ENCODE results near the gene CDK14. TPM values are rescaled to one million over a fixed set of nuclear protein-coding genes. Genes with fewer than 3 reads are reported as not detected.

The CDK14 gene
- total RNA-seq, 2 experiments from 2014 or later: not detected

- ChIA-PET POLR2A (interaction anchor here (0.6 kb wide), 1 partner anchor 14 kb away, joined by 3 read pairs; no protein-coding TSS in a partner anchor), CTCF (no interaction called here)
- no peaks in the 10 kb centered on the region for H3K36me3 Mint-ChIP-seq (ENCODE audit: low read depth)
- H3K27ac Mint-ChIP-seq: no peak overlapping the region
- no peaks in the 10 kb centered on the region for H3K27me3 Mint-ChIP-seq
- H3K4me3 Mint-ChIP-seq: no peak overlapping the region
- H3K4me1 Mint-ChIP-seq: no peaks in the 10 kb centered on the region
- DNase-seq: no peak
- H3K9me3 Mint-ChIP-seq: no peaks in the 10 kb centered on the region
These were observed 404.2 kb downstream of the CDK14 start for GRCh38 chr7:90999989-91000979.

DNA sequence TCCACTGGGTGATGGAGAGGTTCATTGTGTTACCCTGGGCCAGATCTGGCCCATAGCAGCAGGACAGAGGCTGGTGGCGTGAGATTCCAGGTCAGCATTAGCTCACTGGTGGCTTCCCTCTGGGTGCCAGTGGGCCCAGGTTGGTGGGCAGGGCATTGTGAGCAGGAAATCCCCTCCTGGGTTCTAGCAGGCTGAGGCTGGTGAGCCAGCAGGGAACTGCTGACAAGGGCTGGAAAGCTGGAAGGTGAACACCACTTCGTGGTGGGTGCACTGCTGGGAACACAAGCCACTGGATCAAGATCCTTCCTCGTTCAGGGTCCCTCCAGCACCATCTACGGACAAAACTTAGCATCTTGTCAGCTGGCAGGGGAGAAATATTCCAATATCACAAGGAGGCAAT lies 408.9 kb downstream of the CDK14 start:
- Mint-ChIP-seq H3K36me3 (ENCODE audit: low read depth) (no peaks in the 10 kb centered on the region), H3K9me3 (no peaks in the 10 kb centered on the region), H3K4me1 (no peaks in the 10 kb centered on the region), H3K27ac (no peak overlapping the region), H3K27me3 (no peaks in the 10 kb centered on the region), H3K4me3 (no peak overlapping the region)
- ChIA-PET POLR2A (no interaction called here), CTCF (no interaction called here)
- DNase-seq: no peak

- DNase-seq: no peak
- no peaks in the 10 kb centered on the region for H3K4me1 Mint-ChIP-seq
- no peaks in the 10 kb centered on the region for H3K36me3 Mint-ChIP-seq (ENCODE audit: low read depth)
- ChIA-PET POLR2A (no interaction called here), CTCF (no interaction called here)
- H3K4me3 Mint-ChIP-seq: no peak overlapping the region
- no peaks in the 10 kb centered on the region for H3K27me3 Mint-ChIP-seq
- no peak overlapping the region for H3K27ac Mint-ChIP-seq
- no peaks in the 10 kb centered on the region for H3K9me3 Mint-ChIP-seq
These were observed 409.7 kb downstream of the CDK14 start for GRCh38 chr7:91005841-91006240.

DNA sequence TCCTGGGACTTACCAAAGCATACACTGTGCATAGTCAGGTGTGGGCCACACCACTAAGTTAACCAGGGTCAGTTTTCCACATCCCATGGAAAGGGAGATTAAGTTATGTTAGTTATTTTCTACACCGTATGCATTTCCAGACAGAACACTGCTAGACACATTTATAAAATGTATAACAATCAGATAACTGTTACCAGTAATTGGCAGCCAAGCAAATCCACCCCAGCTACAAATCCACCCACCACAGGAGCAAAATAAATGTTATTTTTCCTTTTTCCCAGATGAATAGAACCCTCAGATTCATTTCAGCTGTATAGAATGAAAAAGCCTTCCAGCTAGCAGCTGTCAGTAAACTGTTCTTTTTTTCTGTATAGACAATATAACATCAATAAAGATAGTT lies 411.2 kb downstream of the CDK14 start:
- Mint-ChIP-seq H3K27me3 (no peaks in the 10 kb centered on the region), H3K9me3 (no peaks in the 10 kb centered on the region), H3K4me3 (no peak overlapping the region), H3K27ac (no peak overlapping the region), H3K36me3 (ENCODE audit: low read depth) (no peaks in the 10 kb centered on the region), H3K4me1 (no peaks in the 10 kb centered on the region)
- POLR2A ChIA-PET: no interaction called here
- no peak for DNase-seq
- CTCF ChIA-PET: no interaction called here

- H3K27ac Mint-ChIP-seq: no peak overlapping the region
- H3K27me3 Mint-ChIP-seq: no peaks in the 10 kb centered on the region
- H3K36me3 Mint-ChIP-seq (ENCODE audit: low read depth): no peaks in the 10 kb centered on the region
- H3K4me1 Mint-ChIP-seq: no peaks in the 10 kb centered on the region
- H3K9me3 Mint-ChIP-seq: no peaks in the 10 kb centered on the region
- H3K4me3 Mint-ChIP-seq: no peak overlapping the region
- CTCF ChIA-PET: no interaction called here
- POLR2A ChIA-PET: no interaction called here
- no peak for DNase-seq
These were observed 417.0 kb downstream of the CDK14 start for GRCh38 chr7:91013078-91013477.

- Mint-ChIP-seq H3K4me1 (no peaks in the 10 kb centered on the region), H3K9me3 (peaks cover 2% of the 10 kb centered on the region), H3K27ac (no peak overlapping the region), H3K36me3 (ENCODE audit: low read depth) (no peaks in the 10 kb centered on the region), H3K27me3 (no peaks in the 10 kb centered on the region), H3K4me3 (no peak overlapping the region)
- DNase-seq: no peak
- ChIA-PET CTCF (no interaction called here), POLR2A (no interaction called here)
These were observed 423.7 kb downstream of the CDK14 start for GRCh38 chr7:91019686-91020385.

- no peak for DNase-seq
- POLR2A ChIA-PET: no interaction called here
- no peaks in the 10 kb centered on the region for H3K4me1 Mint-ChIP-seq
- H3K27me3 Mint-ChIP-seq: no peaks in the 10 kb centered on the region
- CTCF ChIA-PET: no interaction called here
- H3K9me3 Mint-ChIP-seq: peaks cover 2% of the 10 kb centered on the region
- H3K4me3 Mint-ChIP-seq: no peak overlapping the region
- no peaks in the 10 kb centered on the region for H3K36me3 Mint-ChIP-seq (ENCODE audit: low read depth)
- H3K27ac Mint-ChIP-seq: no peak overlapping the region
These were observed 424.7 kb downstream of the CDK14 start for GRCh38 chr7:91020636-91021385.

DNA sequence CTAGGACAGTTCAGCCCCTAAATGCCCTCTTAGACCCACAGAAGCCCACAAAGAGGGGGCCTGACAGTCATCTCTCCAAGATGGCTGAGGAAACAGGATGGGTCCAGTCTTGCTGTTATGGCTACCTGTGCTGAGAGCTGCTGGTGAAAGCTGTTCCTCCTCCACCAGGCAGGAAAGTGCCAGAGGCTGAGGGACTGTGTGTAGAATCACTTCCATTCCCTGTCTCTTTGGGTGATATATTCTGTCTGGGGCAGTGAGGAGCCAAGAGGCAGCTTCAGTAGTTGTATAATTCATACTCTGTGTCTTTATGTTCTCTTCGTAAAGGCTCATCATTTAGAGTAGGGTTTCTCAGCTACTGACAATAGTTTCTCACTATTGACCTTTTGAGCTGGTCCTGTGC lies 425.8 kb downstream of the CDK14 start:
- peaks cover 2% of the 10 kb centered on the region for H3K9me3 Mint-ChIP-seq
- DNase-seq: no peak
- no peaks in the 10 kb centered on the region for H3K4me1 Mint-ChIP-seq
- H3K4me3 Mint-ChIP-seq: no peak overlapping the region
- no peaks in the 10 kb centered on the region for H3K27me3 Mint-ChIP-seq
- CTCF ChIA-PET: interaction anchor here (0.6 kb wide), 1 partner anchor 959 kb away, joined by 4 read pairs; no protein-coding TSS in a partner anchor
- no peak overlapping the region for H3K27ac Mint-ChIP-seq
- POLR2A ChIA-PET: no interaction called here
- H3K36me3 Mint-ChIP-seq (ENCODE audit: low read depth): no peaks in the 10 kb centered on the region

DNA sequence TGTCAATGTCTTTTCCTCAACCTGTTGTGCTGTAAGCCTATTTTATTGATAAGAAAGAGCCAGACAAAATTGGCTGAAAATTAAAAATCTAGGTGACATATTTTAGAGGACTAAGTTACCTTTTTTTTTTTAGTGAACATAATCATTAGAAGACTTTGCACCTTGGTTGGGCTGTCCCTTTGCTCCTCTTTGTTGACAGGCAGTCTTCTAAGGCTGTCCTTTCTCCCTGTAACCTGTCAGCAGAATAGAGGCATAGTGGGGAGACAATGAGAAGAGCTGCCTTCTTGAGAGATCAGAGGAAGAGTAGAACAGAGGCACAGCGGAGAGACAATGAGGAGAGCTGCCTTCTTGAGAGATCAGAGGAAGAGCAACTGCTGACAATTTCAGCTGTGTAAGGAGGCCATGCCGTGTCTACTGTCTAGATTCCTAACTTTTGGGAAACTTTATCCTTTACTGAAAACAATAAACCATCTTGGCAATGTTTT lies 429.8 kb downstream of the CDK14 start:
- Mint-ChIP-seq H3K36me3 (ENCODE audit: low read depth) (no peaks in the 10 kb centered on the region), H3K4me3 (no peak overlapping the region), H3K27ac (no peak overlapping the region), H3K27me3 (no peaks in the 10 kb centered on the region), H3K4me1 (no peaks in the 10 kb centered on the region), H3K9me3 (no peaks in the 10 kb centered on the region)
- CTCF ChIA-PET: no interaction called here
- POLR2A ChIA-PET: no interaction called here
- no peak for DNase-seq

- no peaks in the 10 kb centered on the region for H3K4me1 Mint-ChIP-seq
- H3K27ac Mint-ChIP-seq: no peak overlapping the region
- no peaks in the 10 kb centered on the region for H3K27me3 Mint-ChIP-seq
- ChIA-PET CTCF (no interaction called here), POLR2A (no interaction called here)
- no peak for DNase-seq
- no peaks in the 10 kb centered on the region for H3K9me3 Mint-ChIP-seq
- no peaks in the 10 kb centered on the region for H3K36me3 Mint-ChIP-seq (ENCODE audit: low read depth)
- H3K4me3 Mint-ChIP-seq: no peak overlapping the region
These were observed 433.6 kb downstream of the CDK14 start for GRCh38 chr7:91029688-91030087.

DNA sequence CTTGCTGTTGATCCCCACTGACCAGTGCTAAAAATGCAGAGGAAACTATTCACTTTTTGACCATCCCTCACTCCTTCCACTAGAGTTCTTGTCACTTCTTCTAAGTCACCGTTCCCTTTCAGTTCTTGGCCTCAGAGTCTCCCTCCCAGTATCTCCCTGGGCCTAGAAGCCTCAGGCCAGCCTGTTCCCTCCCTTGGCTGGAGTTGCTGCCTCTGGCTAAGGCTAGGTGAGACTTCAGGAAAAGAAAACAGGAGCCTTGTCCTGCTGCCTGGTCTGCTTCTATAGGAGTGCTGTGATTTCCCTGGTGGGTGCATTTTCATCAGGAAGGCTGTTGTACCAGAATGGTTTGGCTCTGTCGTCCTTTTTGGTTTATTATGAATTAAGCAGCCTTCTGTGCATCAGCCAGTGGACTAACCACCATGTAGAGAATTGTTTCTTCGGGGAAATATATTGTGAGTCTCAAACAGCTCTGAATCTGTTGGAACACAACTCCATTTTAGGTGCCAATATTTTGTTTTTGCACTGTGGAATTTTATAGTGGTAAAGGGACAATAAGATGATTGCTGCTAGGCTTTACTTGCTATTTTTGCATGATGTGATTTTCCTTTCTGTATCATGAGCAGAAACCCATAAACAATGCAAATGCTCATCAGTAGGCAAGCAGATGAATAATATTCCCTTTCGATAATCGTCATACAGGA lies 434.7 kb downstream of the CDK14 start:
- Mint-ChIP-seq H3K27ac (no peak overlapping the region), H3K36me3 (ENCODE audit: low read depth) (no peaks in the 10 kb centered on the region), H3K4me3 (no peak overlapping the region), H3K27me3 (no peaks in the 10 kb centered on the region), H3K4me1 (no peaks in the 10 kb centered on the region), H3K9me3 (no peaks in the 10 kb centered on the region)
- ChIA-PET CTCF (no interaction called here), POLR2A (no interaction called here)
- DNase-seq: no peak

DNA sequence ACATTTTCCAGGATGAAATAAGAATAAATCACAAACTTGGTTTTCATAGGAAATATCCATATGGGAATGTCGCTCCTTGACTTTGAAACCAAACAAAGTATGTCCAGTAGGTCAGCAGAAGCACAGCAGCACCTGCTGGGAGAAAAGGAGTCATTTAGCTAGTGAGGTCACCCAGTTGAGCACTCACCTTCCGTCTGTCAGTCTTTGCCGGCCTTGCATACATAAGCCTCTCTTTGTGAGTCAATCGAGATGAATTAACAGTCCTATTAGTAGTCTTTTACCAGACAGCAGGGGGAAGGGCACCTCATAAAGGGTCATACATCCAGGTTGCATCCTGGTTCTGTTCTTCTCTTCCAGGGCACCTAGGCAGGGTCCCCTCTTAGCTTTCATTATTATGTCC lies 435.6 kb downstream of the CDK14 start:
- Mint-ChIP-seq H3K4me3 (no peak overlapping the region), H3K4me1 (no peaks in the 10 kb centered on the region), H3K36me3 (ENCODE audit: low read depth) (no peaks in the 10 kb centered on the region), H3K27ac (no peak overlapping the region), H3K9me3 (no peaks in the 10 kb centered on the region), H3K27me3 (no peaks in the 10 kb centered on the region)
- no peak for DNase-seq
- CTCF ChIA-PET: no interaction called here
- POLR2A ChIA-PET: no interaction called here

All from activated CD4-positive, alpha-beta T cell treated with anti-CD3 and anti-CD28 coated beads, Interleukin-2, amount 10 ng/mL, durations not matched to agents 7 days and 5 days (primary cell).